Stomach (tissue), 4 donors: ENCODE results near the gene FBXL19.

ENCODE experiments used
- CTCF ChIP-seq, 7 experiments: fragments of 450-650 bp in 4 of 7; fragments of 200-600 bp in 3 of 7; sonication (generic) in 3 of 7; IDR thresholded peaks; one replicate each; pipeline ENCODE4 v1.5.1; 2016 to 2019; ENCODE audit warnings: antibody characterized with exemption in 7 of 7, control low read depth in 2 of 7, mild to moderate bottlenecking in 1 of 7
- EP300 ChIP-seq: sonication (generic); formaldehyde crosslinking; IDR thresholded peaks from one replicate; pipeline ENCODE4 v1.6.1; 2017; ENCODE audit warnings: antibody characterized with exemption
- POLR2A ChIP-seq, 4 donors: fragments of 450-650 bp; IDR thresholded peaks; one replicate each; pipeline ENCODE4 v1.6.1; 2016; ENCODE audit warnings: antibody characterized with exemption in 4 of 4, control low read depth in 2 of 4, mild to moderate bottlenecking in 1 of 4, moderate library complexity in 1 of 4

GRCh38 chr16:30944352-30944751 is 21.0 kb downstream of the FBXL19 start:
- no peak for TF ChIP-seq CTCF (IDR thresholded peaks at IDR 0.05)
- TF ChIP-seq POLR2A (IDR thresholded peaks at IDR 0.05) = no peak
- TF ChIP-seq EP300 = no peak
